HEK293 (cell line): ENCODE results near the gene XYLB.
A peak's percentile ranks its signal among the peaks of the same experiment; 100 is the strongest.

Experiments
- CTCF ChIA-PET: fragments of 350-600 bp; formaldehyde crosslinking; extraction: SDS; loops from one replicate; lab custom pipeline; 2021; ENCODE audit warnings: antibody characterized with exemption; lab: Yijun Ruan, JAX
- POLR2A ChIA-PET: fragments of 300-600 bp; formaldehyde crosslinking; extraction: SDS; loops from one replicate; lab custom pipeline; 2020; ENCODE audit warnings: antibody characterized with exemption, inconsistent platforms; lab: Yijun Ruan, JAX
- H3K27ac ChIP-seq: fragments of 200-500 bp; sonication (Bioruptor generic); 2 replicates; pipeline ENCODE4 v1.5.1; 2014; ENCODE audit warnings: low read depth, low read length, control low read depth, inconsistent platforms; ENCODE audit errors: extremely low read depth
- H3K36me3 ChIP-seq, 2 experiments: fragments of 200-500 bp in 1 of 2; sonication (Bioruptor generic) in 1 of 2; 1 replicate in 1 of 2; 2 replicates in 1 of 2; pipeline ENCODE4 v1.5.1; 2014 to 2017; ENCODE audit warnings: inconsistent platforms in 2 of 2, low read length in 2 of 2; ENCODE audit not compliant: control insufficient read depth in 2 of 2, insufficient read depth in 1 of 2
- H3K4me1 ChIP-seq: fragments of 200-500 bp; sonication (Bioruptor generic); 2 replicates; pipeline ENCODE4 v1.5.1; 2014; ENCODE audit warnings: mild to moderate bottlenecking, low read length, inconsistent platforms; ENCODE audit not compliant: control insufficient read depth, insufficient read depth
- H3K4me3 ChIP-seq: 2 replicates; pipeline ENCODE4 v1.5.1; 2011; ENCODE audit warnings: low read depth, mild to moderate bottlenecking, control low read depth, low read length, moderate library complexity
- H3K9me3 ChIP-seq: fragments of 200-500 bp; sonication (Bioruptor generic); 2 replicates; pipeline ENCODE4 v1.5.1; 2014; ENCODE audit warnings: low read depth, low read length, inconsistent platforms; ENCODE audit not compliant: control insufficient read depth, insufficient read depth
- GFI1B ChIP-seq: fragments of 450-650 bp; formaldehyde crosslinking; IDR thresholded peaks from 2 replicates; pipeline ENCODE4 v1.5.1; 2016; ENCODE audit warnings: missing biosample characterization, missing genetic modification characterization
- REPIN1 ChIP-seq: fragments of 450-650 bp; formaldehyde crosslinking; IDR thresholded peaks from 2 replicates; pipeline ENCODE4 v1.5.1; 2017; ENCODE audit warnings: missing biosample characterization, missing genetic modification characterization, low read depth
- REST ChIP-seq: fragments of 450-650 bp; formaldehyde crosslinking; IDR thresholded peaks from 2 replicates; pipeline ENCODE4 v1.5.1; 2016; ENCODE audit warnings: missing biosample characterization, missing genetic modification characterization
- ZNF175 ChIP-seq: fragments of 450-650 bp; formaldehyde crosslinking; IDR thresholded peaks from 2 replicates; pipeline ENCODE4 v1.5.1; 2016; ENCODE audit warnings: missing biosample characterization, missing genetic modification characterization
- ZNF18 ChIP-seq: fragments of 450-650 bp; formaldehyde crosslinking; IDR thresholded peaks from 2 replicates; pipeline ENCODE4 v1.5.1; 2016; ENCODE audit warnings: missing biosample characterization, missing genetic modification characterization
- ZNF266 ChIP-seq: fragments of 450-650 bp; formaldehyde crosslinking; IDR thresholded peaks from 2 replicates; pipeline ENCODE4 v1.5.1; 2016; ENCODE audit warnings: missing biosample characterization, missing genetic modification characterization, low read depth
- ZNF514 ChIP-seq: fragments of 450-650 bp; formaldehyde crosslinking; IDR thresholded peaks from 2 replicates; pipeline ENCODE4 v1.5.1; 2016; ENCODE audit warnings: missing biosample characterization, missing genetic modification characterization
- ZNF544 ChIP-seq: fragments of 450-650 bp; formaldehyde crosslinking; IDR thresholded peaks from 2 replicates; pipeline ENCODE4 v1.5.0; 2017; ENCODE audit warnings: missing biosample characterization, missing genetic modification characterization
- ZNF585B ChIP-seq: fragments of 450-650 bp; formaldehyde crosslinking; IDR thresholded peaks from 2 replicates; pipeline ENCODE4 v1.5.1; 2016; ENCODE audit warnings: missing biosample characterization, missing genetic modification characterization
- ZNF621 ChIP-seq: fragments of 450-650 bp; formaldehyde crosslinking; IDR thresholded peaks from 2 replicates; pipeline ENCODE4 v1.5.1; 2017; ENCODE audit warnings: missing biosample characterization, missing genetic modification characterization
- ZNF747 ChIP-seq: fragments of 450-650 bp; formaldehyde crosslinking; IDR thresholded peaks from 2 replicates; pipeline ENCODE4 v1.5.1; 2016; ENCODE audit warnings: missing biosample characterization, missing genetic modification characterization
- ZNF792 ChIP-seq: fragments of 450-650 bp; formaldehyde crosslinking; IDR thresholded peaks from 2 replicates; pipeline ENCODE4 v1.5.1; 2016; ENCODE audit warnings: missing biosample characterization, missing genetic modification characterization
- ZSCAN16 ChIP-seq: fragments of 450-650 bp; formaldehyde crosslinking; IDR thresholded peaks from 2 replicates; pipeline ENCODE4 v1.5.1; 2016; ENCODE audit warnings: missing biosample characterization, missing genetic modification characterization
- ZXDB ChIP-seq: fragments of 450-650 bp; formaldehyde crosslinking; IDR thresholded peaks from 2 replicates; pipeline ENCODE4 v1.5.1; 2016; ENCODE audit warnings: missing biosample characterization, missing genetic modification characterization
- TF ChIP-seq, protein P1 (sequence below): fragments of 450-650 bp; formaldehyde crosslinking; IDR thresholded peaks from 2 replicates; pipeline ENCODE4 v1.5.1; 2016; ENCODE audit warnings: missing biosample characterization, missing genetic modification characterization
- TF ChIP-seq, protein P2 (sequence below): fragments of 450-650 bp; formaldehyde crosslinking; IDR thresholded peaks from 2 replicates; pipeline ENCODE4 v1.5.1; 2016; ENCODE audit warnings: missing biosample characterization, missing genetic modification characterization

XYLB gene

GRCh38 chr3:38397320-38397719 is 50.7 kb downstream of the XYLB start:
- TF ChIP-seq, protein P1, sequence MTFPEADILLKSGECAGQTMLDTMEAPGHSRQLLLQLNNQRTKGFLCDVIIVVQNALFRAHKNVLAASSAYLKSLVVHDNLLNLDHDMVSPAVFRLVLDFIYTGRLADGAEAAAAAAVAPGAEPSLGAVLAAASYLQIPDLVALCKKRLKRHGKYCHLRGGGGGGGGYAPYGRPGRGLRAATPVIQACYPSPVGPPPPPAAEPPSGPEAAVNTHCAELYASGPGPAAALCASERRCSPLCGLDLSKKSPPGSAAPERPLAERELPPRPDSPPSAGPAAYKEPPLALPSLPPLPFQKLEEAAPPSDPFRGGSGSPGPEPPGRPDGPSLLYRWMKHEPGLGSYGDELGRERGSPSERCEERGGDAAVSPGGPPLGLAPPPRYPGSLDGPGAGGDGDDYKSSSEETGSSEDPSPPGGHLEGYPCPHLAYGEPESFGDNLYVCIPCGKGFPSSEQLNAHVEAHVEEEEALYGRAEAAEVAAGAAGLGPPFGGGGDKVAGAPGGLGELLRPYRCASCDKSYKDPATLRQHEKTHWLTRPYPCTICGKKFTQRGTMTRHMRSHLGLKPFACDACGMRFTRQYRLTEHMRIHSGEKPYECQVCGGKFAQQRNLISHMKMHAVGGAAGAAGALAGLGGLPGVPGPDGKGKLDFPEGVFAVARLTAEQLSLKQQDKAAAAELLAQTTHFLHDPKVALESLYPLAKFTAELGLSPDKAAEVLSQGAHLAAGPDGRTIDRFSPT (tag by site-specific recombination): no peak
- peak; percentile 92 for TF ChIP-seq REST (tag by site-specific recombination)
- TF ChIP-seq, all 188 proteins: peak for 1
- H3K4me1 ChIP-seq: no peaks in the 10 kb centered on the region
- ChIA-PET POLR2A (no interaction called here), CTCF (no interaction called here)
- H3K4me3 ChIP-seq: no peak overlapping the region
- H3K36me3 ChIP-seq: peaks cover 0 to 81% of the 10 kb centered on the region in 2 experiments; a peak in 2 of 3 replicates
- H3K27ac ChIP-seq: no peak overlapping the region
- H3K9me3 ChIP-seq: no peaks in the 10 kb centered on the region

GRCh38 chr3:38401246-38401962 is 54.8 kb downstream of the XYLB start:
- Histone ChIP-seq H3K4me3 (no peak overlapping the region), H3K36me3 (peaks cover 0 to 78% of the 10 kb centered on the region in 2 experiments; a peak in 2 of 3 replicates), H3K9me3 (no peaks in the 10 kb centered on the region), H3K4me1 (no peaks in the 10 kb centered on the region), H3K27ac (no peak overlapping the region)
- ChIA-PET POLR2A (no interaction called here), CTCF (interaction anchor here (0.8 kb wide), 1 partner anchor 96 kb away, joined by 3 read pairs; no protein-coding TSS in a partner anchor)
- no peak for TF ChIP-seq ZNF266 (tag by site-specific recombination)

- Histone ChIP-seq H3K36me3 (peaks cover 0 to 59% of the 10 kb centered on the region in 2 experiments; a peak in 2 of 3 replicates), H3K27ac (no peak overlapping the region), H3K9me3 (no peaks in the 10 kb centered on the region), H3K4me3 (no peak overlapping the region), H3K4me1 (no peaks in the 10 kb centered on the region)
- no peak for TF ChIP-seq ZNF18 (tag by site-specific recombination)
- TF ChIP-seq ZNF544 (tag by site-specific recombination): no peak
- no peak for TF ChIP-seq ZNF792 (tag by site-specific recombination)
- TF ChIP-seq ZNF621 (tag by site-specific recombination): no peak
- TF ChIP-seq ZXDB: no peak
- no peak for TF ChIP-seq ZSCAN16 (tag by site-specific recombination)
- no peak for TF ChIP-seq GFI1B
- TF ChIP-seq ZNF747: no peak
- TF ChIP-seq ZNF175: no peak
- TF ChIP-seq ZNF514 (tag by site-specific recombination): no peak
- TF ChIP-seq, protein P2, sequence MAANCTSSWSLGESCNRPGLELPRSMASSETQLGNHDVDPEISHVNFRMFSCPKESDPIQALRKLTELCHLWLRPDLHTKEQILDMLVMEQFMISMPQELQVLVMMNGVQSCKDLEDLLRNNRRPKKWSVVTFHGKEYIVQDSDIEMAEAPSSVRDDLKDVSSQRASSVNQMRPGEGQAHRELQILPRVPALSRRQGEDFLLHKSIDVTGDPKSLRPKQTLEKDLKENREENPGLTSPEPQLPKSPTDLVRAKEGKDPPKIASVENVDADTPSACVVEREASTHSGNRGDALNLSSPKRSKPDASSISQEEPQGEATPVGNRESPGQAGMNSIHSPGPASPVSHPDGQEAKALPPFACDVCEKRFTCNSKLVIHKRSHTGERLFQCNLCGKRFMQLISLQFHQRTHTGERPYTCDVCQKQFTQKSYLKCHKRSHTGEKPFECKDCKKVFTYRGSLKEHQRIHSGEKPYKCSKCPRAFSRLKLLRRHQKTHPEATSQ (tag by site-specific recombination): no peak
- no peak for TF ChIP-seq ZNF585B (tag by site-specific recombination)
- TF ChIP-seq REPIN1 (tag by site-specific recombination): no peak
- POLR2A ChIA-PET: no interaction called here
- CTCF ChIA-PET: no interaction called here
Measured at GRCh38 chr3:38404286-38404685, 57.7 kb downstream of the XYLB start.
